OCI-LY7 (cell line): ENCODE data around the gene SPECC1L. TPM values are rescaled to one million over a fixed set of nuclear protein-coding genes. Genes with fewer than 3 reads are reported as not detected.

ENCODE experiments used
- BruUV-seq: library from RNA; stranded (reverse); fragments of 400-500 nt; replicated peaks from 2 replicates; lab custom pipeline; 2021; lab: Mats Ljungman, UMichigan
- CTCF ChIA-PET: fragments of 300-600 bp; sonication (Branson Sonifier 250); formaldehyde crosslinking; loops from one replicate; lab custom pipeline; 2022; ENCODE audit warnings: antibody characterized with exemption; ENCODE audit not compliant: unreplicated experiment; lab: Charles Lee
- POLR2A ChIA-PET: fragments of 300-600 bp; sonication (Branson Sonifier 250); formaldehyde crosslinking; loops from one replicate; lab custom pipeline; 2022; ENCODE audit warnings: antibody characterized with exemption; lab: Charles Lee
- DNase-seq: peaks from one replicate; pipeline ENCODE4 v3.0.0-alpha.2; 2015; ENCODE audit warnings: low spot score
- H2AFZ ChIP-seq: fragments of 200-600 bp; sonication (generic), shearing (Covaris generic); 2 replicates; pipeline ENCODE4 v1.6.1; 2014; ENCODE audit warnings: mild to moderate bottlenecking, antibody characterized with exemption, low read length, moderate library complexity
- H3K27ac ChIP-seq: fragments of 200-600 bp; sonication (generic); 2 replicates; pipeline ENCODE4 v1.5.1; 2014; ENCODE audit warnings: mixed run types, low read depth, mild to moderate bottlenecking, moderate library complexity, low read length, inconsistent platforms; ENCODE audit not compliant: poor library complexity, severe bottlenecking
- H3K36me3 ChIP-seq: fragments of 200-600 bp; sonication (generic); 2 replicates; pipeline ENCODE4 v1.6.1; 2014; ENCODE audit warnings: mild to moderate bottlenecking, antibody characterized with exemption, low read length, moderate library complexity, mixed read lengths; ENCODE audit not compliant: insufficient read depth
- H3K4me1 ChIP-seq: fragments of 200-600 bp; sonication (generic); 2 replicates; pipeline ENCODE4 v1.5.1; 2014; ENCODE audit warnings: mild to moderate bottlenecking, low read length; ENCODE audit not compliant: insufficient read depth, poor library complexity, severe bottlenecking
- H3K4me2 ChIP-seq: fragments of 200-600 bp; sonication (generic); 2 replicates; pipeline ENCODE4 v1.6.1; 2014; ENCODE audit warnings: mild to moderate bottlenecking, low read length
- H3K4me3 ChIP-seq: fragments of 200-600 bp; sonication (generic); 2 replicates; pipeline ENCODE4 v1.5.1; 2014; ENCODE audit warnings: mild to moderate bottlenecking, low read depth, low read length; ENCODE audit not compliant: poor library complexity, severe bottlenecking
- H3K79me2 ChIP-seq: fragments of 200-600 bp; sonication (generic); 2 replicates; pipeline ENCODE4 v1.6.1; 2016; ENCODE audit warnings: low read depth, mild to moderate bottlenecking, low read length, moderate library complexity, mixed read lengths; ENCODE audit not compliant: insufficient read depth
- H3K9me2 ChIP-seq: fragments of 200-600 bp; sonication (generic); 2 replicates; pipeline ENCODE4 v1.6.1; 2016; ENCODE audit warnings: mild to moderate bottlenecking, low read length, mixed read lengths; ENCODE audit not compliant: insufficient read depth
- H3K9me3 ChIP-seq: fragments of 200-600 bp; sonication (generic); 2 replicates; pipeline ENCODE4 v1.6.1; 2014; ENCODE audit warnings: mild to moderate bottlenecking, mixed run types, low read length, mixed read lengths
- H4K20me1 ChIP-seq: fragments of 200-600 bp; sonication (generic); 2 replicates; pipeline ENCODE4 v1.6.1; 2014; ENCODE audit warnings: mild to moderate bottlenecking, antibody characterized with exemption, low read length, moderate library complexity, mixed read lengths; ENCODE audit not compliant: insufficient read depth
- CTCF ChIP-seq: fragments of 200-600 bp; sonication (generic); conservative IDR thresholded peaks from 2 replicates; pipeline ENCODE4 v1.5.1; 2014; ENCODE audit warnings: mild to moderate bottlenecking, antibody characterized with exemption, low read length, moderate library complexity, mixed read lengths
- EZH2phosphoT487 ChIP-seq: fragments of 200-600 bp; sonication (generic); IDR thresholded peaks from 2 replicates; pipeline ENCODE4 v1.6.1; 2018; ENCODE audit warnings: low read depth, borderline replicate concordance, mild to moderate bottlenecking, mixed run types, antibody characterized with exemption, low read length, moderate library complexity, mixed read lengths
- intact Hi-C: fragments of 100-400 bp; cut with micrococcal nuclease; formaldehyde crosslinking; loops from one replicate; pipeline ENCODE4 v1.10.0; 2022; ENCODE audit not compliant: unreplicated experiment
- total RNA-seq, 2 experiments: library from RNA; depleted of rRNA in 1 of 2; stranded (reverse); fragments of >200 nt in 1 of 2; shearing (Covaris generic) in 1 of 2; gene quantifications; 2 replicates each; pipeline ENCODE4 v1.2.3, GENCODE V29; 2014 to 2022

Gene SPECC1L
- total RNA-seq, 2 experiments from 2014 or later = 47.0 to 66.2 TPM

GRCh38 chr22:24418786-24419474 is 148.3 kb downstream of the SPECC1L start:
- ChIA-PET CTCF (no interaction called here), POLR2A (no interaction called here)
- no peak for DNase-seq
- Histone ChIP-seq H3K27ac (no peak overlapping the region), H3K9me3 (no peaks in the 10 kb centered on the region), H3K4me1 (no peaks in the 10 kb centered on the region), H3K4me2 (no peak overlapping the region), H2AFZ (no peak overlapping the region), H3K79me2 (no peaks in the 10 kb centered on the region), H3K9me2 (no peaks in the 10 kb centered on the region), H4K20me1 (no peaks in the 10 kb centered on the region), H3K36me3 (peaks cover 26% of the 10 kb centered on the region), H3K4me3 (no peak overlapping the region)
- TF ChIP-seq EZH2phosphoT487 = no peak
- no peak for TF ChIP-seq CTCF
- no TSS peak for BruUV-seq
- intact Hi-C loops = no loop called here

DNA sequence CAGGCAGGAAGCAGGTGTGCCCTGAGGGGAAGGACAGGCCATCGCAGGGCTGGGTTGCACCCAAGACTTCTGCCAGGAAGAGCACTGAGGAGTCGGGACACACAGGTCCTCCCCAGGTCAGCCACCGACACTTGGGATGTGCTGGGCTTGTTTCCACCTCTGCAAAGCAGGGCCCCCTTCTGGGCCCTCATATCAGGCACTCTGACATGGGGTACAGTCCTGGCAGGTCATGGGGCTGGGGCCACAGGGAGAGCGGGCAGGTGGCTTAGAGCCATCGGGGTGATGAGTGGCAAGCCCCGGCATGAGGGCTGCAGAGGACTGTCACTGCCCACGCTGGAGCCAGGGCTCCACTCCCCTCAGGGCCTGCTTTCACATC is 148.8 kb downstream of the SPECC1L start:
- H3K27ac ChIP-seq = no peak overlapping the region
- no peak for DNase-seq
- no peaks in the 10 kb centered on the region for H3K79me2 ChIP-seq
- no peak overlapping the region for H3K4me2 ChIP-seq
- no peaks in the 10 kb centered on the region for H4K20me1 ChIP-seq
- no peak for TF ChIP-seq EZH2phosphoT487
- TF ChIP-seq CTCF = no peak
- no peaks in the 10 kb centered on the region for H3K9me3 ChIP-seq
- BruUV-seq = no TSS peak
- no peaks in the 10 kb centered on the region for H3K9me2 ChIP-seq
- CTCF ChIA-PET = no interaction called here
- intact Hi-C loops = no loop called here
- peaks cover 2% of the 10 kb centered on the region for H3K4me1 ChIP-seq
- peaks cover 20% of the 10 kb centered on the region for H3K36me3 ChIP-seq
- H3K4me3 ChIP-seq = no peak overlapping the region
- POLR2A ChIA-PET = no interaction called here
- no peak overlapping the region for H2AFZ ChIP-seq
